ENCODE results near the gene CD48. TPM values are rescaled to one million over a fixed set of nuclear protein-coding genes. Genes with fewer than 3 reads are reported as not detected.

CD48 gene
- polyA plus RNA-seq, 1 of the 3 experiments (the other 2 are of a cell fraction), result not detected

- ChIA-PET CTCF (no interaction called here), POLR2A (no interaction called here)
- Histone ChIP-seq H3K9me3 (no peaks in the 10 kb centered on the region), H3K27me3 (ENCODE audit: insufficient read depth) (peaks cover 35% of the 10 kb centered on the region; the same call in 1 of the 2 replicates), H4K20me1 (ENCODE audit: insufficient read depth) (no peaks in the 10 kb centered on the region), H3K9ac (no peak overlapping the region), H3K36me3 (replicated peaks in 1 of 2; ENCODE audit: control insufficient read depth in 1 of 2, insufficient read depth in 2 of 2, low read length in 1 of 2) (no peaks in the 10 kb centered on the region), H2AFZ (ENCODE audit: low read depth) (no peak overlapping the region), H3F3A (replicated peaks; ENCODE audit: insufficient read depth) (no peaks in the 10 kb centered on the region), H3K4me1 (ENCODE audit: control insufficient read depth in 1 of 2, insufficient read depth in 2 of 2, low read depth in 1 of 2, low read length in 1 of 2) (no peaks in the 10 kb centered on the region), H3K4me3 (ENCODE audit: low read depth in 2 of 2, low read length in 1 of 2) (no peak overlapping the region; a peak in 1 of 4 replicates), H3K9me2 (no peaks in the 10 kb centered on the region), H3K27ac (ENCODE audit: low read depth in 2 of 2, low read length in 1 of 2) (no peak overlapping the region), H3K79me2 (ENCODE audit: insufficient read depth) (no peaks in the 10 kb centered on the region), H3K4me2 (no peak overlapping the region)
- DNase-seq, result no peak
- 27% methylated on average over 3 of the region's 3 CpGs for WGBS (ENCODE audit: low lambda C conversion rate)
- TF ChIP-seq MXI1 (IDR thresholded peaks at IDR 0.05; ENCODE audit: low read depth, low read length) (no peak), SIN3A (IDR thresholded peaks at IDR 0.05; ENCODE audit: borderline replicate concordance, low read depth, low read length) (no peak), USF1 (IDR thresholded peaks at IDR 0.05; ENCODE audit: borderline replicate concordance, low read depth) (no peak), EZH2phosphoT487 (IDR thresholded peaks at IDR 0.05; ENCODE audit: borderline replicate concordance, low read depth) (no peak), TCF12 (IDR thresholded peaks at IDR 0.05) (no peak), FOXJ3 (CRISPR knock-in tag; IDR thresholded peaks at IDR 0.05) (no peak), JUND (IDR thresholded peaks at IDR 0.05) (no peak), FOSL2 (IDR thresholded peaks at IDR 0.05; ENCODE audit: borderline replicate concordance, low read depth) (no peak), SMC3 (IDR thresholded peaks at IDR 0.05; ENCODE audit: low read depth, low read length) (no peak), MAX (IDR thresholded peaks at IDR 0.05; ENCODE audit: low read depth) (no peak), RCOR1 (IDR thresholded peaks at IDR 0.05; ENCODE audit: low read length) (no peak), RFX5 (IDR thresholded peaks at IDR 0.05; ENCODE audit: low read length) (no peak), GABPA (IDR thresholded peaks at IDR 0.05; ENCODE audit: low read depth) (no peak), POLR2AphosphoS5 (IDR thresholded peaks at IDR 0.05; ENCODE audit: low read depth, low read length) (no peak), RAD21 (IDR thresholded peaks at IDR 0.05; ENCODE audit: low read length) (no peak), PBX3 (IDR thresholded peaks at IDR 0.05) (no peak)
These were observed 29.8 kb downstream of the CD48 start for GRCh38 chr1:160681891-160682140.

GRCh38 chr1:160681066-160681890 lies 30.3 kb downstream of the CD48 start:
- Histone ChIP-seq H3K9me3 (no peaks in the 10 kb centered on the region), H3F3A (replicated peaks; ENCODE audit: insufficient read depth) (no peaks in the 10 kb centered on the region), H3K79me2 (ENCODE audit: insufficient read depth) (no peaks in the 10 kb centered on the region), H3K4me3 (ENCODE audit: low read depth in 2 of 2, low read length in 1 of 2) (peak overlapping the region in 1 of 2 experiments; percentile 41; a peak in 1 of 4 replicates), H3K27ac (ENCODE audit: low read depth in 2 of 2, low read length in 1 of 2) (no peak overlapping the region), H3K9me2 (no peaks in the 10 kb centered on the region), H2AFZ (ENCODE audit: low read depth) (no peak overlapping the region), H4K20me1 (ENCODE audit: insufficient read depth) (no peaks in the 10 kb centered on the region), H3K4me2 (no peak overlapping the region), H3K9ac (no peak overlapping the region), H3K27me3 (ENCODE audit: insufficient read depth) (peaks cover 35% of the 10 kb centered on the region; the same call in 1 of the 2 replicates), H3K36me3 (replicated peaks in 1 of 2; ENCODE audit: control insufficient read depth in 1 of 2, insufficient read depth in 2 of 2, low read length in 1 of 2) (no peaks in the 10 kb centered on the region), H3K4me1 (ENCODE audit: control insufficient read depth in 1 of 2, insufficient read depth in 2 of 2, low read depth in 1 of 2, low read length in 1 of 2) (no peaks in the 10 kb centered on the region)
- peak; percentile 19 for DNase-seq
- TF ChIP-seq ZBTB33 (IDR thresholded peaks at IDR 0.05; ENCODE audit: borderline replicate concordance, low read depth) (no peak), RAD21 (IDR thresholded peaks at IDR 0.05; ENCODE audit: low read length) (peak; percentile 31; the same call in 1 of the 2 replicates), CTCF (IDR thresholded peaks at IDR 0.05) (peak; percentile 52)
- 11% methylated on average over 10 of the region's 10 CpGs for WGBS (ENCODE audit: low lambda C conversion rate)
- ChIA-PET POLR2A (no interaction called here), CTCF (interaction anchor here (0.6 to 1.3 kb wide), 2 partner anchors 10 to 27 kb away, joined by 3 read pairs; no protein-coding TSS in a partner anchor)
